HepG2 (cell line): ENCODE measurements around the gene IL3. TPM values are rescaled to one million over a fixed set of nuclear protein-coding genes. Genes with fewer than 3 reads are reported as not detected.

Experiments used
- SNAPC4 ChIP-seq: sonication (generic); formaldehyde crosslinking; IDR thresholded peaks from 2 replicates; pipeline ENCODE4 v1.4.0; 2020; ENCODE audit warnings: mild to moderate bottlenecking, missing genetic modification reagents
- ZNF142 ChIP-seq: sonication (generic); formaldehyde crosslinking; IDR thresholded peaks from 2 replicates; pipeline ENCODE4 v1.4.0; 2020; ENCODE audit warnings: missing genetic modification reagents
- polyA plus RNA-seq, 8 experiments: library from polyadenylated mRNA; depleted of rRNA in 3 of 8; stranded (reverse) in 7 of 8; unstranded in 1 of 8; fragments of >200 nt; fragmentation: Illumina TruSeq in 4 of 8; extraction: Trizol in 4 of 8; gene quantifications; 2 replicates each; pipeline versions ENCODE4 v1.2.1 to v1.2.3, GENCODE V29; 2011 to 2016; ENCODE audit warnings: low read depth in 4 of 8, missing spikeins in 1 of 8, mixed read lengths in 1 of 8; ENCODE audit not compliant: insufficient read depth in 1 of 8
- total RNA-seq, 5 experiments: library from RNA; depleted of rRNA; stranded (reverse); fragments of >200 nt; fragmentation: Illumina TruSeq; extraction: Trizol; gene quantifications; 2 replicates each; pipeline ENCODE4 v1.2.3, GENCODE V29; 2016; ENCODE audit warnings: low read depth in 1 of 5
- TF ChIP-seq, protein P1 (sequence below): sonication (generic); formaldehyde crosslinking; IDR thresholded peaks from 2 replicates; pipeline ENCODE4 v1.4.0; 2020; ENCODE audit warnings: missing genetic modification reagents, borderline replicate concordance

Gene IL3
- total and polyA plus RNA-seq, 2 of the 13 experiments (the other 11 are each of a cell fraction or from before 2014, with no cell fraction given): not detected

DNA sequence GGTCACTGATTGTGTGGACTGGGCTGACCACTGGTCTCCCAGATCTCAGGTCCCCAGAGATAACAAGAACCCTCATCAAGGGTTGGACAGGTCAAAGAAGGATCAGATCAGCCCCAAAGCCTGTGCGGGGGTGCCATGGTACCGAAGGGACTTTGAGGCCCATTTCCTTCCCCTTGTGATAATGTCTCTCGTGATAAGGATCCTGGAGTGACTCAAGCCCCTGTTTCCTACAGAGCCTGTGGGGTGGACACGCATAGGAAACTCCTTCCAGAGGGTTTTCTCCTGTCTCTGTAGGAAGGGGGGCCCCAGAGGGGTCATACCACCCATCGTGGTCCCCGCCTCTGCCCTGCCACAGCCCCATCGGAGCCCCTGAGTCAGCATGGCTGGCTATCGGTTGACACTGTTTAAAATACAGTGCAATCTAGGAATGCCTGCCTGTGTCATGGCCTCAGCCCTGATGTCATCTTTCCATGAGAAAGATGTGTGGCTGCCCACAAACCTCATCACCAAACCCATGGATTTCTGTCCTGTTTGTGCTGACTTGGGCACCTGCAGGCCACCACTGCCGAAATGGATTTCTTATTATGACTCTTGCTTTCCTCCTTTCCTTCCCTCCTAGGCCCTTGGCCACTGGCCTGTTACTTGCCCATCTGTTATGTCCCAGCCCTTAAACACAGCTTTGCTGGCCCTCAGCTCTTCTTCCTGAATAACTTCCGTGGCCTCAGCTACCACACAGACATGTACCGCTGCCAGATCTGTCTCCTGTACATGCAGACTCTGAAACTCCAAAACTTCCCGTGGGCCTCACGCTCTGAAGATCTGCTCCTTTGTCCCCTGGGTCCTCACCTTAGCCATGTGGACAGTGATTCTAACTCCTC, 10.2 kb downstream of the IL3 start (continued):
- TF ChIP-seq SNAPC4 (CRISPR knock-in tag) (no peak), ZNF142 (no peak)
- TF ChIP-seq, protein P1, sequence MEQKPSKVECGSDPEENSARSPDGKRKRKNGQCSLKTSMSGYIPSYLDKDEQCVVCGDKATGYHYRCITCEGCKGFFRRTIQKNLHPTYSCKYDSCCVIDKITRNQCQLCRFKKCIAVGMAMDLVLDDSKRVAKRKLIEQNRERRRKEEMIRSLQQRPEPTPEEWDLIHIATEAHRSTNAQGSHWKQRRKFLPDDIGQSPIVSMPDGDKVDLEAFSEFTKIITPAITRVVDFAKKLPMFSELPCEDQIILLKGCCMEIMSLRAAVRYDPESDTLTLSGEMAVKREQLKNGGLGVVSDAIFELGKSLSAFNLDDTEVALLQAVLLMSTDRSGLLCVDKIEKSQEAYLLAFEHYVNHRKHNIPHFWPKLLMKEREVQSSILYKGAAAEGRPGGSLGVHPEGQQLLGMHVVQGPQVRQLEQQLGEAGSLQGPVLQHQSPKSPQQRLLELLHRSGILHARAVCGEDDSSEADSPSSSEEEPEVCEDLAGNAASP (CRISPR knock-in tag): no peak
